ENCODE data around the gene XNDC1N.
A peak's percentile ranks its signal among the peaks of the same experiment; 100 is the strongest.
"Not testable (repeated sequence)": the region's sequence is repeated elsewhere in the genome, so short reads cannot be mapped to it uniquely, and the experiment has no call there.

Gene XNDC1N

DNA sequence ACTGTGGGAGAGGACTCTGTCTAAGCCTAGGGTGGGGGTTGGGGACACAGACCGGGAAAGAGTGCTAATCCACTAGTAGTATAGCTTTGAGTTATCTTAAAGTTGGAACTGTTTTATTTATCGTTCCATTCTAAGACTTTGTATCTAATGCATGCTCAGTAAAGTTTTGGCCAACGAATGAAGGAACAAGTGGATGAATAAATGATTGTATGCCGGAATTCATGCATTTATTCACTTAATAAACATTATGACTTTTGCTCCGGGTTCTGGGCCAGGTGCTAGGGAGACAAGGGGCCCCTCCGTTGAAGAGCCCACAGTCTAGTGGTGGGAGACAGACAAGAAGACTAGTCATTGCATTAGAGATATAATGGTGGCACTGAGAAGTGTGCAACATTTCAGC lies 1.1 kb upstream of the XNDC1N start:
- Histone ChIP-seq H3K4me2 (ENCODE audit: low read length) (peak overlapping the region; percentile 94), H3K36me3 (ENCODE audit: insufficient read depth, low read length) (no peaks in the 10 kb centered on the region), H3K9me3 (replicated peaks; ENCODE audit: low read length) (no peaks in the 10 kb centered on the region), H3K4me3 (ENCODE audit: low read length) (peak overlapping the region; percentile 86), H3K4me1 (ENCODE audit: control insufficient read depth, insufficient read depth, low read length) (peaks cover 26% of the 10 kb centered on the region), H3K27me3 (ENCODE audit: control insufficient read depth, insufficient read depth, low read length) (no peaks in the 10 kb centered on the region), H3K9ac (ENCODE audit: low read depth, low read length) (peak overlapping the region; percentile 92)

DNA sequence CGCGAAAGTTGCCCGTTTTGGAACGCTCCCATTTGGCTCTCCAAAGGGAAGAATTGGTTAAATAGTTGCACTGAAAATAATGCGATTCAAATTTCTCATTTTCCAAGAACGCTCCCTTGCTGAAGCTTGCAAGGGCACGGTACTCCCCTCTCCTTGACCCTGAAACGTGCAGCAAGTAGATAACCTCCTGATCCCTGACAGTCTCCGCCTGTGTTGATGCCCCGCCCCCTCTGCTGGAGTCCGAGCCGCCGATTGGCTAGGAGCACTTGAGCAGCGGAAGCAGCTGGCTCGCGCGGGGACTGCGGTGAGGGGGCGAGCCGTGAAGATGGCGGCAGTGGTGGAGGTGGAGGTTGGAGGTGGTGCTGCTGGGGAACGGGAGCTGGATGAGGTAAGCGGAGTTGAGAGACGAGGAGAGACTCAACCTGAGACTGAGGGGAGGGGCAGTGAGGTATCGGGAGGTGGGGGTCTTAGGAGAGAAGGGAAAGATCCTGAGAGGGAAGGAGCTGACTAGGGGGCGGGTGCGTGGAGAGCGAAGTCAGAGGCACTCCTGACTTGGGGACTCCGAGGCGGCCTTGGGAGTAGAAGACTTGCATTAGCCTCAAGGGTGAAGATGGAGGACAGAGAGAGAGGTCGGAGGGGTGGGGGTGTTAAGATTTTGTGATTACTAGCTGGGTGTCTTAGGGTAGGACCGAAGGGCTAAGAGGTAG lies 496 bp upstream of the XNDC1N start, which contains the start of gene RNF121:
TSS of gene RNF121 (plus strand) at position 310 of the 707 bp plus-strand sequence. CDS start at position 326, 16 bp downstream.
- peaks cover 26% of the 10 kb centered on the region for H3K4me1 ChIP-seq (ENCODE audit: control insufficient read depth, insufficient read depth, low read length)
- peak within 1 kb of the TSS; percentile 86 for H3K4me3 ChIP-seq (ENCODE audit: low read length)
- no peaks in the 10 kb centered on the region for H3K9me3 ChIP-seq (replicated peaks; ENCODE audit: low read length)
- peak within 1 kb of the TSS; percentile 92 for H3K9ac ChIP-seq (ENCODE audit: low read depth, low read length)
- peak within 1 kb of the TSS; percentile 94 for H3K4me2 ChIP-seq (ENCODE audit: low read length)
- no peaks in the 10 kb centered on the region for H3K36me3 ChIP-seq (ENCODE audit: insufficient read depth, low read length)
- no peaks in the 10 kb centered on the region for H3K27me3 ChIP-seq (ENCODE audit: control insufficient read depth, insufficient read depth, low read length)

DNA sequence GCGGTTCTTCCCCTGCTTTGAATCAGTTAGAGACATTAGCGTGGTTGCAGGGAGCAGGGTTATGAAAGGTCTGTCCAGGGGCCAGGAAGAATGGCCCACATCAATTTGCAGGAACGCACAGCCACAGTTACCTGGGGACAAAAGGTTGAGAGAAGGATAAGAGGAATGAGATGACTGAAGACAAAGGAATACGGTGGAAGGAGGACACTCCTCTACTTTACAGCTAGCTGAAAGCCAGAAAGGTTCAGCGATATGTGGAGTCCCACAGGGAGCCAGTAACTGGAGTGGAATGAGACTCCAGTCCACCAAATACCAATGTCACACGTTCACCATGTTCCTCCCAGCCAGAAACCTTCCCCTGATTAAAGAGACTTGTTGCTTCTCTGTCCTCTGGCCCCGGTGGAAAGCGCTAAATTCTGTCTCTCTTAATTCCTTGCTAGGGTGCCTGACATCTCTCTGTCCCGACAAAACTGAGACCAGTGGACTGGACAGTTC lies 10.7 kb downstream of the XNDC1N start:
- no peaks in the 10 kb centered on the region for H3K27me3 ChIP-seq (ENCODE audit: control insufficient read depth, insufficient read depth, low read length)
- no peak overlapping the region for H3K9ac ChIP-seq (ENCODE audit: low read depth, low read length)
- H3K9me3 ChIP-seq (replicated peaks; ENCODE audit: low read length), result no peaks in the 10 kb centered on the region
- no peak overlapping the region for H3K4me3 ChIP-seq (ENCODE audit: low read length)
- peaks cover 6% of the 10 kb centered on the region for H3K36me3 ChIP-seq (ENCODE audit: insufficient read depth, low read length)
- no peak overlapping the region for H3K4me2 ChIP-seq (ENCODE audit: low read length)
- no peaks in the 10 kb centered on the region for H3K4me1 ChIP-seq (ENCODE audit: control insufficient read depth, insufficient read depth, low read length)

DNA sequence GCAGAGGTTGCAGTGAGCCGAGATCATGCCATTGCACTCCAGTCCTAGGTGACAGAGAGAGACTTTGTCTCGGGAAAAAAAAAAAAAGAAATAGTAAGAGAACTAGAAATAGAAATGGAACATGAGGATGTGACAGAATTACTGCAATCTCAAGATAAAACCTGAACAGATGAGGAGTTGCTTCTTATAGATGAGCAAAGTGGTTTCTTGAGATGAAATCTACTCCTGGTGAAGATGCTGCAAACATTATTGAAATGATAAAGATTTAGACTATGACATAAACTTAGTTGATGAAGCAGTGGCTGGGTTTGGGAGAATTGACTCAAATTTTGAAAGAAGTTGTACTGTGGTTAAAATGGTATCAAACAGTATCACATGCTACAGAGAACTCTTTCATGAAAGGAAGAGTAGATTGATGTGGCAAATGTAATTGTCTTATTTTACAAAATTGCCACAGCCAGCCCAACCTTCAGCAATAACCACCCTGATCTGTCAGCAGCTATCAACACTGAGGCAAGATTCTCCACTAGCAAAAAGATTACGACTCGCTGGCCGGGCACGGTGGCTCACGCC lies 13.7 kb downstream of the XNDC1N start:
- H3K9ac ChIP-seq (ENCODE audit: low read depth, low read length), result no peak overlapping the region
- H3K36me3 ChIP-seq (ENCODE audit: insufficient read depth, low read length), result peaks cover 6% of the 10 kb centered on the region
- H3K4me2 ChIP-seq (ENCODE audit: low read length), result no peak overlapping the region
- H3K27me3 ChIP-seq (ENCODE audit: control insufficient read depth, insufficient read depth, low read length), result no peaks in the 10 kb centered on the region
- no peak overlapping the region for H3K4me3 ChIP-seq (ENCODE audit: low read length)
- no peaks in the 10 kb centered on the region for H3K9me3 ChIP-seq (replicated peaks; ENCODE audit: low read length)
- no peaks in the 10 kb centered on the region for H3K4me1 ChIP-seq (ENCODE audit: control insufficient read depth, insufficient read depth, low read length)

DNA sequence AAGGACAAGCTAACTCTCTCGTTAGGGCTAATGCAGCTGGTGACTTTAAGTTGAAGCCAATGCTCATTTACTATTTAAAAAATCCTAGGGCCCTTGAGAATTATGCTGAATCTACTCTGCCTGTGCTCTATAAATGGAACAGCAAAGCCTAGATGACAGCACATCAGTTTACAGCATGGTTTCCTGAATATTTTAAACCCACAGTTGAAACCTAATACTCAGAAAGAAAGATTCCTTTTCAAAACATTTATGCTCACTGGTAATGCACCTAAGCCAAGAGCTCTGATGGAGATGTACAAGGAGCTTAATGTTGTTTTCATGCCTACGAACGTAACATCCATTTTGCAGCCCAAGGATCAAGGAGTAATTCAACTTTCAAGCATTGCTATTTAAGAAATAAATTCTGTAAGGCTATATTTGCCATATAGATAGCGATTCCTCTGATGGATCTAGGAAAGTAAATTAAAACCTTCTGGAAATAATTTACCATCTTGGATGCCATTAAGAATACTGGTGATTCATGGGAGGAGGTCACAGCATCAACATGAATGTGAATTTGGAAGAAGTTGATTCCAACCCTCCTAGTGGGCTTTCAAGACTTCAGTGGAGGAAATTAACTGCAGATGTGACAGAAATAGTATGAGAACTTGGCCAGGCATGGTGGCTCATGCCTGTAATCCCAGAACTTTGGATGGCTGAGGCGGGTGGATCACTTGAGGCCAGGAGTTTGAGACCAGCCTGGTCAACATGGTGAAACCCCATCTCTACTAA lies 14.5 kb downstream of the XNDC1N start:
- Histone ChIP-seq H3K36me3 (ENCODE audit: insufficient read depth, low read length) (peaks cover 6% of the 10 kb centered on the region), H3K4me3 (ENCODE audit: low read length) (no peak overlapping the region)

DNA sequence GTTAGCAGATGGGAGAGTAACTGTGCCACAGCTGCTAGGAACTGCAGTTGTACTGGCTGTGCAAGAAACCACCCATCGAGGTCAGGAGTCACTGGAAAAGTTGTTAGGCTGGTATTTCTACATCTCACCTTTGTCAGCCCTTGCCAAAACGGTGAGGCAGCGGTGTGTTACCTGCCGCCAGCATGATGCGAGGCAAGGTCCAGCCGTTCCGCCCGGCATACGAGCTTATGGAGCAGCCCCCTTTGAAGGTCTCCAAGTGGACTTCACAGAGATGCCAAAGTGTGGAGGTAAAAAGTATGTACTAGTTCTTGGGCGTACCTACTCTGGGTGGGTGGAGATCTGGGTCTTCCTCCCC lies 16.4 kb downstream of the XNDC1N start:
- not testable (repeated sequence) for H3K4me2 ChIP-seq (ENCODE audit: low read length); H3K4me1 ChIP-seq (ENCODE audit: control insufficient read depth, insufficient read depth, low read length); H3K27me3 ChIP-seq (ENCODE audit: control insufficient read depth, insufficient read depth, low read length); H3K4me3 ChIP-seq (ENCODE audit: low read length); H3K9ac ChIP-seq (ENCODE audit: low read depth, low read length); H3K36me3 ChIP-seq (ENCODE audit: insufficient read depth, low read length); H3K9me3 ChIP-seq (replicated peaks; ENCODE audit: low read length)

More for the DNA sequence above, 14.5 kb downstream of the XNDC1N start:
- no peak overlapping the region for H3K4me2 ChIP-seq (ENCODE audit: low read length)
- no peaks in the 10 kb centered on the region for H3K9me3 ChIP-seq (replicated peaks; ENCODE audit: low read length)
- H3K4me1 ChIP-seq (ENCODE audit: control insufficient read depth, insufficient read depth, low read length), result no peaks in the 10 kb centered on the region
- no peak overlapping the region for H3K9ac ChIP-seq (ENCODE audit: low read depth, low read length)
- no peaks in the 10 kb centered on the region for H3K27me3 ChIP-seq (ENCODE audit: control insufficient read depth, insufficient read depth, low read length)

DNA sequence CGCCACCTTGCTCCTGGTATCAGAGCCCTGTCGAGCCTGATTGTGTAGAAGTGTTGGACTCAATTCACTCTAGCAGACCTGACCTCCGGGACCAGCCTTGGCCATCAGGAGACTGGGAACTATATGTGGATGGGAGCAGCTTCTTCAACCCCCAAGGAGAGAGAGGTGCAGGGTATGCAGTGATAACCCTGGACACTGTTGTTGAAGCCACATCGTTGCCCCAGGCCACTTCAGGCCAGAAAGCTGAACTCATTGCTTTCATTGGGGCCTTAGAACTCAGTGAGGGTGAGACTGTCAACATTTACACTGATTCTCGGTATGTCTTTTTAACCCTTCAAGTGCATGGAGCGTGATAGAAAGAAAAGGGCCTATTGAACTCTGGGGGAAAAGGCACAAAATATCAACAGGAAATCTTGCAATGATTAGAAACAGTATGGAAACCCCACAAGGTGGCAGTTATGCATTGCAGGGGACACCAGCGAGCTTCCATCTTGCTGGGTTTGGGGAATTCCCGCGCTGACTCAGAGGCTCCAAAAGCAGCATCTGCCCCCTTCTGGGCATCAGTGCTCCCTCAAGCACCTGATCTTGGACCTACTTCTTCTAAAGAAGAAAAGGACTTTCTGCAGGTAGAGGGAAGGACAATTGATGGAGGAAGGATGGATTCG lies 16.9 kb downstream of the XNDC1N start:
- not testable (repeated sequence) for H3K9me3 ChIP-seq (replicated peaks; ENCODE audit: low read length); H3K4me2 ChIP-seq (ENCODE audit: low read length); H3K9ac ChIP-seq (ENCODE audit: low read depth, low read length); H3K27me3 ChIP-seq (ENCODE audit: control insufficient read depth, insufficient read depth, low read length); H3K36me3 ChIP-seq (ENCODE audit: insufficient read depth, low read length); H3K4me3 ChIP-seq (ENCODE audit: low read length); H3K4me1 ChIP-seq (ENCODE audit: control insufficient read depth, insufficient read depth, low read length)

DNA sequence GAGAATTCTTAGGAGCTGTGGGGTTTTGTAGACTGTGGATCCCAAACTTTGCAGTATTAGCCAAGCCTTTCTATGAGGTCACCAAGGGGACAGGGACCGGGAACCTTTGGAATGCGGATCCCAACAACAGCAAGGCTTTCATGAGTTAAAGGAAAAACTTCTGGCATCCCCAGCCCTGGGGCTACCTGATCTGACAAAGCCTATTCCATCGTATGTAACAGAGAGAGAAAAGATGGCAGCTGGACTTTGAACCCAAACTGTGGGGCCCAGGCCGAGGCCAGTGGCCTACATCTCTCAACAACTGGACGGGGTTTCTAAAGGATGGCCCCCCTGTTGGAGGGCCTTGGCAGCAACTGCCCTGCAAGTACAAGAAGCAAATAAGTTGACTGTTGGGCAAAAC lies 17.6 kb downstream of the XNDC1N start:
- not testable (repeated sequence) for H3K4me2 ChIP-seq (ENCODE audit: low read length); H3K27me3 ChIP-seq (ENCODE audit: control insufficient read depth, insufficient read depth, low read length); H3K9ac ChIP-seq (ENCODE audit: low read depth, low read length); H3K9me3 ChIP-seq (replicated peaks; ENCODE audit: low read length); H3K36me3 ChIP-seq (ENCODE audit: insufficient read depth, low read length); H3K4me3 ChIP-seq (ENCODE audit: low read length); H3K4me1 ChIP-seq (ENCODE audit: control insufficient read depth, insufficient read depth, low read length)

DNA sequence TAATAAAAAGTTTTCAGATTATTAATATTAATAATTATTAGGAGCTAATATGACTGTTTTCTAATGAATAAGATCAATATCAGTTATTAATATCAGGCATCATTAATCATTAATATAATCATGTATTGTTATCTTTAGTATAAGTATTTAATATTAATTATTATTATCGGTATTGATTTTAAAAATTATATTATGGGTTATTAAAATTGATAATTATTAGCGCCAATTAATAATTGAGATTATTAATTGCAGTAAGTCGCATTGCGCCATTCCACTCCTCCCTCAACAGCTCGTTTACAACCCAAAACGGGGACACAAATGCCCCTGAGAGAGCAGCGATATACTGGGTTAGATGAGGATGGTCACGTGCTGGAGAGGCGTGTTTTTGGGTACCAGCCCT lies 20.2 kb downstream of the XNDC1N start:
- no peaks in the 10 kb centered on the region for H3K27me3 ChIP-seq (ENCODE audit: control insufficient read depth, insufficient read depth, low read length)
- no peaks in the 10 kb centered on the region for H3K36me3 ChIP-seq (ENCODE audit: insufficient read depth, low read length)
- no peaks in the 10 kb centered on the region for H3K9me3 ChIP-seq (replicated peaks; ENCODE audit: low read length)
- H3K4me3 ChIP-seq (ENCODE audit: low read length), result no peak overlapping the region
- no peaks in the 10 kb centered on the region for H3K4me1 ChIP-seq (ENCODE audit: control insufficient read depth, insufficient read depth, low read length)
- H3K9ac ChIP-seq (ENCODE audit: low read depth, low read length), result no peak overlapping the region
- H3K4me2 ChIP-seq (ENCODE audit: low read length), result no peak overlapping the region

DNA sequence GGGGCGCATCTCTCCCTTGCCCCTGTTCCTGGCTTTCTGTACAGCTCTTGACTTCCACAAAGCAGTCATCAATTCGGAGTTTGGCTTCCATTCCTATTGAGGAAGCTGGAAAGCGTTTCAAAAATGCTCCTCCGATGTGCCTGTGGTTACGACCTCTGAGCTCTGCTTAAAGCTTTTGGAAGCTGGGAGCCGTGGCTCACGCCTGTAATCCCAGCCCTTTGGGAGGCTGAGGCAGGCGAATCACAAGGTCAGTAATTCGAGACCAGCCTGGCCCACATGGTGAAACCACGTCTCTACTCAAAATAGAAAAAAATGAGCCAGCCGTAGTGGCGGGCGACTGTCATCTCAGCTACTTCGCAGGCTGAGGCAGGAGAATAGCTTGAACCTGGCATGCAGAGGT lies 27.3 kb downstream of the XNDC1N start:
- not testable (repeated sequence) for H3K4me3 ChIP-seq (ENCODE audit: low read length); H3K9me3 ChIP-seq (replicated peaks; ENCODE audit: low read length); H3K9ac ChIP-seq (ENCODE audit: low read depth, low read length); H3K4me2 ChIP-seq (ENCODE audit: low read length); H3K4me1 ChIP-seq (ENCODE audit: control insufficient read depth, insufficient read depth, low read length); H3K36me3 ChIP-seq (ENCODE audit: insufficient read depth, low read length); H3K27me3 ChIP-seq (ENCODE audit: control insufficient read depth, insufficient read depth, low read length)

DNA sequence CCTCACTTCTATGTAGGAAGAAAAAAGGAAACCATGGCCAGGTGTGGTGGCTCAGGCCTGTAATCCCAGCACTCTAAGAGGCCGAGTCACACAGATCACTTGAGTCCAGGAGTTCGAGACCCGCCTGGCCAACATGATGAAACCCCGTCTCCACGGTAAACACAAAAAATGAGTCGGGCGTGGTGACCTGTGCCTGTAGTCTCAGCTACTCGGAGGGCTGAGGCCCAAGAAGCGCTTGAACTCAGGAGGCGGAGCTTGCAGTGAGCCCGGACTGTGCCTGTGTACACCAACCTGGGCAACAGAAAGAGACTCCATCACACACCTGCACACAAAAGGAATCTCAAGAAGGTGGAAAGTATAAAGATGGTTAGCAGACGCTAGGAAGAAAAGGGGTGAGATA lies 32.4 kb downstream of the XNDC1N start:
- Histone ChIP-seq H3K4me3 (ENCODE audit: low read length) (no peak overlapping the region), H3K4me1 (ENCODE audit: control insufficient read depth, insufficient read depth, low read length) (no peaks in the 10 kb centered on the region), H3K36me3 (ENCODE audit: insufficient read depth, low read length) (no peaks in the 10 kb centered on the region), H3K9me3 (replicated peaks; ENCODE audit: low read length) (no peaks in the 10 kb centered on the region), H3K4me2 (ENCODE audit: low read length) (no peak overlapping the region), H3K27me3 (ENCODE audit: control insufficient read depth, insufficient read depth, low read length) (no peaks in the 10 kb centered on the region), H3K9ac (ENCODE audit: low read depth, low read length) (no peak overlapping the region)

Measured in skeletal muscle satellite cell (primary cell).